Thyroid gland (tissue), 4 donors: ENCODE data around the gene BBIP1.
A peak's percentile ranks its signal among the peaks of the same experiment; 100 is the strongest.

ENCODE experiments used
- CTCF ChIP-seq, 6 experiments: fragments of 200-600 bp in 3 of 6; fragments of 450-650 bp in 3 of 6; sonication (generic) in 3 of 6; IDR thresholded peaks; one replicate each; pipeline ENCODE4 v1.5.1; 2016 to 2019; ENCODE audit warnings: antibody characterized with exemption in 6 of 6, mild to moderate bottlenecking in 2 of 6, inconsistent platforms in 1 of 6, moderate library complexity in 1 of 6
- POLR2A ChIP-seq, 2 donors: fragments of 450-650 bp; IDR thresholded peaks; one replicate each; pipeline ENCODE4 v1.6.1; 2017; ENCODE audit warnings: antibody characterized with exemption in 2 of 2, mild to moderate bottlenecking in 2 of 2, moderate library complexity in 1 of 2

- TF ChIP-seq CTCF (IDR thresholded peaks at IDR 0.05) (no peak), POLR2A (IDR thresholded peaks at IDR 0.05) (peak in 1 of 2 donors; percentile 31)
Observed at GRCh38 chr10:110865186-110865808, 53.7 kb downstream of the BBIP1 start.
